Breast epithelium (tissue), 4 donors: ENCODE measurements around the gene TCF7. TPM values are rescaled to one million over a fixed set of nuclear protein-coding genes. Genes with fewer than 3 reads are reported as not detected.
A peak's percentile ranks its signal among the peaks of the same experiment; 100 is the strongest.

ENCODE experiments used
- DNase-seq, 2 donors: peaks; one replicate each; pipeline ENCODE4 v3.0.0-alpha.2; 2019; ENCODE audit warnings: low spot score in 2 of 2
- H3K27ac ChIP-seq, 2 donors: fragments of 200-600 bp; sonication (generic) in 1 of 2; one replicate each; pipeline ENCODE4 v1.5.1; 2016 to 2019; ENCODE audit warnings: mild to moderate bottlenecking in 1 of 2
- H3K27me3 ChIP-seq, 2 donors: fragments of 200-600 bp; sonication (generic) in 1 of 2; one replicate each; pipeline versions ENCODE4 v1.5.1 to v1.6.0; 2017 to 2019; ENCODE audit warnings: control low read depth in 1 of 2, mild to moderate bottlenecking in 1 of 2
- H3K36me3 ChIP-seq: fragments of 200-600 bp; one replicate; pipeline ENCODE4 v1.5.1; 2019
- H3K4me1 ChIP-seq, 2 donors: fragments of 200-600 bp; sonication (generic); one replicate each; pipeline ENCODE4 v1.5.1; 2016 to 2019; ENCODE audit warnings: control low read depth in 1 of 2
- H3K4me3 ChIP-seq, 3 donors: fragments of 200-600 bp; sonication (generic); 1 replicate in 2 of 3; 2 replicates in 1 of 3; pipeline ENCODE4 v1.5.1; 2016 to 2019; ENCODE audit warnings: mild to moderate bottlenecking in 3 of 3, moderate library complexity in 2 of 3
- H3K9me3 ChIP-seq, 2 donors: fragments of 200-600 bp; sonication (generic) in 1 of 2; one replicate each; pipeline ENCODE4 v1.5.1; 2016 to 2019; ENCODE audit warnings: control low read depth in 1 of 2
- CTCF ChIP-seq, 3 donors: fragments of 450-650 bp; IDR thresholded peaks; one replicate each; pipeline ENCODE4 v1.5.1; 2016 to 2017; ENCODE audit warnings: antibody characterized with exemption in 3 of 3, mild to moderate bottlenecking in 3 of 3, moderate library complexity in 3 of 3
- POLR2A ChIP-seq: fragments of 450-650 bp; IDR thresholded peaks from one replicate; pipeline ENCODE4 v1.6.1; 2016; ENCODE audit warnings: antibody characterized with exemption, mild to moderate bottlenecking, moderate library complexity
- POLR2AphosphoS5 ChIP-seq, 3 donors: sonication (generic); formaldehyde crosslinking; IDR thresholded peaks; one replicate each; pipeline ENCODE4 v1.6.1; 2017; ENCODE audit warnings: antibody characterized with exemption in 3 of 3
- intact Hi-C: fragments of 100-400 bp; cut with DNase I; formaldehyde crosslinking; loops from one replicate; pipeline ENCODE4 v1.15.1; 2023; ENCODE audit warnings: low total_unique reads
- total RNA-seq, 3 donors: library from RNA; depleted of rRNA; stranded (reverse); fragments of >200 nt; gene quantifications; one replicate each; pipeline ENCODE4 v1.1.0, GENCODE V29; 2016

The TCF7 gene
- total RNA-seq, 3 donors from 2014 or later = 2.1 to 8.0 (median 6.6) TPM

GRCh38 chr5:134111741-134112647, 2.5 kb upstream of the TCF7 start:
- H3K27me3 ChIP-seq = no peaks in the 10 kb centered on the region

GRCh38 chr5:134112726-134113362, 1.6 kb upstream of the TCF7 start:
- Histone ChIP-seq H3K36me3 (no peaks in the 10 kb centered on the region), H3K9me3 (no peaks in the 10 kb centered on the region), H3K27ac (peak overlapping the region; percentile 48 to 67), H3K4me3 (no peak overlapping the region), H3K27me3 (no peaks in the 10 kb centered on the region), H3K4me1 (peaks cover 7 to 10% of the 10 kb centered on the region in 2 donors)
- intact Hi-C loops = no loop called here
- no peak for DNase-seq
- TF ChIP-seq POLR2A (no peak), CTCF (IDR thresholded peaks at IDR 0.05) (no peak), POLR2AphosphoS5 (IDR thresholded peaks at IDR 0.05) (no peak)

More at GRCh38 chr5:134111741-134112647, 2.5 kb upstream of the TCF7 start:
- intact Hi-C loops = no loop called here
- DNase-seq = no peak
- no peak overlapping the region for H3K4me3 ChIP-seq
- no peaks in the 10 kb centered on the region for H3K9me3 ChIP-seq
- H3K27ac ChIP-seq = peak overlapping the region; percentile 54 to 75
- no peaks in the 10 kb centered on the region for H3K36me3 ChIP-seq
- TF ChIP-seq POLR2AphosphoS5 (IDR thresholded peaks at IDR 0.05) (no peak), CTCF (IDR thresholded peaks at IDR 0.05) (no peak), POLR2A (no peak)
- peaks cover 7 to 10% of the 10 kb centered on the region in 2 donors for H3K4me1 ChIP-seq

- H3K27ac ChIP-seq = peak overlapping the region; percentile 48 to 80
- H3K36me3 ChIP-seq = no peaks in the 10 kb centered on the region
- no peaks in the 10 kb centered on the region for H3K27me3 ChIP-seq
- no peak for DNase-seq
- H3K4me3 ChIP-seq = peak overlapping the region; percentile 47 to 83 (median 59)
- TF ChIP-seq CTCF (IDR thresholded peaks at IDR 0.05) = no peak
- no peak for TF ChIP-seq POLR2A
- TF ChIP-seq POLR2AphosphoS5 (IDR thresholded peaks at IDR 0.05) = no peak
- H3K9me3 ChIP-seq = no peaks in the 10 kb centered on the region
- intact Hi-C loops = no loop called here
- peaks cover 7 to 10% of the 10 kb centered on the region in 2 donors for H3K4me1 ChIP-seq
Observed at GRCh38 chr5:134113363-134113889, 1.1 kb upstream of the TCF7 start.

GRCh38 chr5:134114886-134115805, 665 bp downstream of the TCF7 start:
- H3K27ac ChIP-seq = peak overlapping the region; percentile 71 to 80
- H3K4me1 ChIP-seq = peaks cover 7 to 10% of the 10 kb centered on the region in 2 donors
- H3K4me3 ChIP-seq = peak overlapping the region; percentile 47 to 83 (median 59)
- no peak for DNase-seq
- H3K36me3 ChIP-seq = no peaks in the 10 kb centered on the region
- intact Hi-C loops = no loop called here
- no peaks in the 10 kb centered on the region for H3K9me3 ChIP-seq
- no peak for TF ChIP-seq CTCF (IDR thresholded peaks at IDR 0.05)
- TF ChIP-seq POLR2A = no peak
- TF ChIP-seq POLR2AphosphoS5 (IDR thresholded peaks at IDR 0.05) = no peak
- H3K27me3 ChIP-seq = no peaks in the 10 kb centered on the region
